HG03571 (cell line): ENCODE results near the gene RTEL1.
A peak's percentile ranks its signal among the peaks of the same experiment; 100 is the strongest.
"Not testable (repeated sequence)": the region's sequence is repeated elsewhere in the genome, so short reads cannot be mapped to it uniquely, and the experiment has no call there.

ENCODE experiments used
- ATAC-seq: cut with Tn5 transposase; IDR thresholded peaks from one replicate; pipeline ENCODE4 v1.9.1; 2021; ENCODE audit not compliant: unreplicated experiment

The RTEL1 gene

GRCh38 chr20:63652192-63652980 is 5.7 kb upstream of the RTEL1 start:
- no peak for ATAC-seq

DNA sequence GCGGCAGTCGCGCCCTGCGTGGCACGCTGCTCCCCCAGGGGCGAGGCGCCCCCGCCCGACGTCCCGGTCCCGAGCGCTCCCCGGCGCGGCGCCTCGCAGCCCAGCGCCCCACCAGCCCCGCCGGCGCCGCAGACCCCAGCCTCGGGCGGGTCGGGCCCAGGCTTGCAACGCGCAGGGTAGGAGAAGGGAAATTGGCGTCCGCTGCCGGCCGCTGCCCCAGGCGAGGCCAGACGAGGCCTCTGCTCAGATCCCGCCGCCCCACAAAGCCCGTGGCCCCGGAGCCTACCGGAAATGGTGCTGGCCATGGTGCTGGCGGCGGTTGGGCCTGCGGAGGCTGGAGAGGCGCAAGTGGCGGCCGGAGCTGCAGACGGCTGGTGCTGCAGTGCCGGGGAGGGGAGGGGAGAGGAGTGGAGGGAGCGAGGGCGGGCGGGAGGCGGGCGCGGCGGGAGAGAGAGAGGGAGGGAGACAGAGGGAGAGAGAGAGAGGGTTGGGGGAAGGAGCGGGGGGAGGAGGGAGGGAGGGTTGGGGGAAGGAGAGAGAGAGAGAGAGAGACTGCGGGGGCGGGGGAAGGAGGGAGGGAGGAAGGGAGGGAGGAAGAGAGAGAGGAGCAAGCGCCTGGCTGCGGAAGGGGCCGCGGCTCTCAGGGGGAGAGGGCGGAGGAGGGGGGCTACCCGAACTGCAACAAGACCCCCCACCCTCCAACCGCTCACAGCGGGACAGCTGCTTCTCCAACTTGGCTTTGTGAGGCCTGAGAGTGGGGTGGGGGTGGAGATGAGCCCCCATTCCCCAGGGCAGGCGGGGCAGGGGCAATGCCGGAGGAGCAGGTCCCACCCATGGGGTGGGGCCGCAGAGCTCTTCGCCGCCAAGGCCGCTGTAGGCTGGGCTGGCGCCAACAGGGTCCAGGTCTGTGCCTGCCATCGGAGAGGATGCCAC is 4.8 kb upstream of the RTEL1 start, which contains the start of gene STMN3:
TSS of gene STMN3 (minus strand) at position 384 of the 933 bp plus-strand sequence. CDS start at position 305, 79 bp downstream.
- ATAC-seq, result no peak

DNA sequence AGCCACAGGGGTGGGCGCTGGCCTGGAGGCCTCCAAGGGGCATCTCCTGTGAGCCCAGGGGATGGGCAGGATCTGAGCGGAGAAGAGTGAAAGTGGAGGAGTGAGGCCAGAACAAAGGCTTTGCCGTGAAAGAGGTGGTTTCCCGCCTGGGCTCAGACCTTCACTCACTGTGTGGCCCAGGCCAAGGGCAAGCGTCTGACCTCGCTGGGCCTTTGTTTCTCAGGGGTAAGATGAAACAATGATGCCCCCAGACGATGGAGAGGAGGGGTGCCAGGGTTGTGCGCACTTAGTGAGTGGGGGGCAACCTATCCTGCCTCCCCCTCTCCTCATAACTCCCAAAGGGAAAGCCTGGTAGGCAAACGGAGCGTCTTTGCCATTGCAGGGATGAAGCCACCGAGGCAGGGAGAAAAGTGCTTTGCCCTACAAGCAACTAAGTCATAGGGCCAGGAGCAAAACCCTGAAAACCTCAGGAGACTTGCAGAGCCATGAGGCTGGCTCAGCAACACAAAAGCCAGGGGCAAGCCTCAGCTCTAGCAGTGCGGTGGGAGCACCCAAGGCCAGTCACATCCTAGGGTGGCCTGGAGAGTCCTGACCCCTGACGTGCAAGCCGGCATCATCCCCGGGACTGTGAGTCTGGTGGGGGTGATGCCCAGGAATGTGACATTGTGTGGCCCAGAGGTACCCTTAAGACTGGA is 4.0 kb upstream of the RTEL1 start:
- no peak for ATAC-seq

DNA sequence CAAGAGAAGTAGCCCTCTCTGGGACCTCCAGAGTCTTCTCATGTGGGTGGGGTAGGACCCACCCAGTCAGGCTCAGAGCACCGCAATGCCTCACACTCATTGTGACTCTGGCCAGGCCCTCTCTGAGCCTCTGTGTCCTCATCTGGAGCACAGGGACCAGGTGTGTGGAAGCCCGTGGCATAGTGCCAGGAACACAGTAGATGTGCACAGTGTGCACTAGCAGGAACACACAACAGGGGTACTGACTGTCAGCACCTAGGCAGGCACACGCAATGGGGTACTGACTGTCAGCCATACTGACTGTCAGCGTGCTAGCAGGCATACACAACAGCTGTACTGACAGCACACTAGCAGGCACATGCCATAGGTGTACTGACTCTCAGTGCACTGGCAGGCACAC is 2.9 kb upstream of the RTEL1 start:
- no peak for ATAC-seq

- ATAC-seq, result no peak
Measured at GRCh38 chr20:63656451-63656850, 1.7 kb upstream of the RTEL1 start.

DNA sequence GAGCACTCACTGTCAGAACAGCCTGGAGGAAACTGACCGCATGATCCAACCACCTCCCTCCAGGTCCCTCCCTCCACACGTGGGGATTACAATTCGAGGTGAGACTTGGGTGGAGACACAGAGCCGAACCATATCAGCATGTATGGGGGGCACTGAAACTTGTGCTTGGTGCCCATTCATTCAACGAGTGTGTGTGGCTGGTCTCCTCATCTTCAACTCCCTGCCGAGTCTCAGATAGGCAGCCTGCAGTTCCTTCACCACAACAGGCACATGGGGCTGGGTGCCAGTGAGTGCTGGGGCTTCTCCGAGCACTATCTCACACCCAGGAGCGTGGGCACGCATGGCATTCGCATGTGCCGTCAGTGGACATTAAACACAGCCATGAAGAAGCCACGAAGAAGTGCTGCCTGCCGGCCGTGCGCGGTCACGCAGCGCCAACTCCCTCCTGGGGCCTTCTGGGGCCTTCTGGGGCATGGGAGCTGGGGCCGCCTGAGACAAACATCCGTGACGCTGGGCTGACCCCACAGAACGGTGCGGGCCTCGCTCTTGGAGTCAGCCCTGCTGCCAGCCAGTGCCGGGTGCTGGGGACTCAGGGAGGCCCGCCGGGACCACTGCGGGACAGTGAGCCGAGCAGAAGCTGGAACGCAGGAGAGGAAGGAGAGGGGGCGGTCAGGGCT is 714 bp upstream of the RTEL1 start:
- no peak for ATAC-seq

DNA sequence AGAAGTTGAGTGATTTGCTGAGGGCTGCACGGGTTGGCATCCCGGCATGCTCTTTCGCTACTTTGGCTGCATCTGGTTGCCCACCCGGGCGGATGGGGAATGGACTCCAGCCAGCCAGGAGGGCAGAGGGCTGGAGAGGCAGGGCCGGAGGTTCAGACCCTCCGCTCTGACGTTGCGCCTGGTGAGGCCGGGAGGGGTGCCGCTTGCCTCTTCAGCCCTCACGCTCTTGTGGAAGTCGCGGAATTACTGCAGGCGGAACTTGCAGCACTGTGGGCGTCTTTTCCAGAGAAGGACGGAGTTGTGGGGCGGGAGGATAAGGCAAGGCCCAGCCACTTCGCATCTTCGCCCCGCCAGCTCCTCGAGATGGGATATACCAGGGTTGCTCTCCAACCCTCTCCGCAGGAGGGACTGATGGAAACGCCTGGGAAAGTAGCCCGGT is 656 bp downstream of the RTEL1 start:
- ATAC-seq, result peak; percentile 10

- ATAC-seq, result no peak
Measured at GRCh38 chr20:63659370-63659769, 1.3 kb downstream of the RTEL1 start.

GRCh38 chr20:63660174-63660573 is 2.1 kb downstream of the RTEL1 start:
- ATAC-seq, result not testable (repeated sequence)

DNA sequence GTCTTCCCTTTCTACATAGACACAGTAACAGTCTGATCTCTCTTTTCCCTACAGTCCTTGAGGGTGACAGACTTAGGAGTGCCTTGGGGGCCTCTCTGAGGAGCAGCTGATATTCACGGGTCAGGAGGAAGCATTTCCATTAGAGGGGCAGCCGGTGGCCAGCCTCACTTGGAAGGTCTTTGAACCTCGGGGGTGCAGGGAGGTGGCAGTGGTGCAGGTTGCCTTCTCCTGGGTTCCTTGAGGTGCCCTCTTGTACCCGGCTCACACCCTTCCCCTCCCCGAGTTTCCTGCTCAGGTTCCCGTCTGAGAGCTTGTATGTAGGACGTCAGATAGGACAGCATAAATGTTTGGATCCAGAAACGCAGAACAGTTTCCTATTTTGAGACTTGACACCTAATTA is 2.5 kb downstream of the RTEL1 start:
- no peak for ATAC-seq

- ATAC-seq, result no peak
Measured at GRCh38 chr20:63661108-63661507, 3.0 kb downstream of the RTEL1 start.

- ATAC-seq, result no peak
Measured at GRCh38 chr20:63661959-63662812, 4.1 kb downstream of the RTEL1 start.

DNA sequence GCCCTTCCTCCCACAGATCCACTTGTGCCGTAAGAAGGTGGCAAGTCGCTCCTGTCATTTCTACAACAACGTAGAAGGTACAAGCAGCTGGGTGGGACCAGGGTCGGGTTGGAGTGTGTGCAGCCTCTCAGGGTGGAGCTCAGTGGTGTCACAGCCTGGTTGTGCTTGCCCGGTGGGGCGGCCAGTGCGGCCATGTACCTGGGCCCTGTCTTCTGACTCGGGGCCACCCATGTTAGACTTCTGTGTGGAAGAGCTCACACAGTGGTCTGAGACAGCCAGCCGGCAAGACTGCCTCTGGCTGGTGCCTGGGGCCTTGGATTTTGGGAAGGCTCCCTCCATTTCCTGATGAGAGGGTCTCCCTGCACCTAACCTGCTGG is 4.7 kb downstream of the RTEL1 start:
- no peak for ATAC-seq

DNA sequence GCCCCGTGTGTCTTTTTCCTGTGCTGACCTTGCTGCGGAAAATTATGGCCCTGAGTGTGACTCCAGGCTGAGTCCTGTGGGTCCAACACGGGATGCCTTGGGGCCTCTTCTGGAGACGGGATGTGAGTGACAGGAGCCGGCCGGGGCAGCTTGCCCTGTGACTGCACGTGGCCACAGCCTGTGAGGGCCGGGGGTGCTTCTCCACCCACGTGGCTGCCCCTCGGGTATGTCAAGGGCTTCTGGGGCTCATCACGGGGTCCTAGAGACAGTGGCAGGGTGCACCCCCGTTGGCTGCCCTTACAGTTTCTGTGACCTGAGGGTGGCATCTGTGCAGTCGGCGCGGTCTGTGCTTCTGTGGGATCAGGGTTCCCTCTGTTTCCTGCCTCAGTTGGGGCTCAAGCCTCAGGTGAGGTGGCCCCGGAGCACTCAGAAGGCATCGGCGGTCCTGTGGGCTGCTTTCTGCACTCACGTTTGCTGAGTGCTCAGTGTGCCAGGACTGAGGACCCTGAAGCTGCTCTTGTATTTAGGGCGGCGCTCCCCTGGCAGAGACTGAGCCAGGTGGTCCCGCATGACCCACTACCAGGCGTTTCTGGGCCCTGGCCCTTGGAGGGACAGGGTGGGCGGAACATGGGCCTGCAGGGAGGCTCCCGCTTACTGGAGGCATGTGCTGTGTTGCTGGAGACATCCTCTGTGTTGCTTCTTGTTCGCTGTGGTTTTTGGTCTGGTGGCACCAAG is 5.4 kb downstream of the RTEL1 start:
- ATAC-seq, result no peak

DNA sequence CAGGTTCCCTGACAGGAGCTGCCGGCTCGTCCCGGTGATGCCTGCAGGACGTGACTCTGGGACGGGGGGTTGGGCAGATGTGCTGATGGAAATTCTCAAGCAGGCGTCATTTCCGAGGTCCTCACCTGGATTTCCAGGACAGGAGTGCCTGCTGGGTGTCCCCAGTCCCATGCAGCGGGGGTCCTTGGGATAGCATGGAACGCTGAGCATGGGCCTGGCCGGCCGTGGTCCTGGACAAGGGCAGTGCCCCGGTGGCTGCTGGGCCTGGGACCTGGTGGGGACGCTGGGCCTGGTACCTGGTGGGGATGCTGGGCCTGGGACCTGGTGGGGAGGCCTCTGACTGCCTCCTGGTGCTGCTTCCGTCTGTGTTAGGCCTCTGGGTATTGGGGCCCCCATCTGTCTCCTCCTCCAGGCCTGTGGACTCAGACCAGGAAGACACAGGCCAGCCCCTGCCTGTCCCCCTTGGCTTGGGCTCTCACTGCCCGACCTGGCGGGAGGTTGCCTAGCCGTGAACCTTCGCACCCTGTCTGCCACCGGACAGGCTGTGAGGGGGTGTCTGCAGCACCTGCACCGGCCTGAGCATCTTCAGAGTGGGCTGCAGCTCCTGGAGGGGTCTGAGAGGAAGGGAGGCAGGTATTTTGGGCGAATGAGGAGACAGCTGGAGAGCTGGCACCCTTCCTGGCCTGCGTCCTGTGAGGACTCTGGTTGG is 6.2 kb downstream of the RTEL1 start:
- ATAC-seq, result no peak

DNA sequence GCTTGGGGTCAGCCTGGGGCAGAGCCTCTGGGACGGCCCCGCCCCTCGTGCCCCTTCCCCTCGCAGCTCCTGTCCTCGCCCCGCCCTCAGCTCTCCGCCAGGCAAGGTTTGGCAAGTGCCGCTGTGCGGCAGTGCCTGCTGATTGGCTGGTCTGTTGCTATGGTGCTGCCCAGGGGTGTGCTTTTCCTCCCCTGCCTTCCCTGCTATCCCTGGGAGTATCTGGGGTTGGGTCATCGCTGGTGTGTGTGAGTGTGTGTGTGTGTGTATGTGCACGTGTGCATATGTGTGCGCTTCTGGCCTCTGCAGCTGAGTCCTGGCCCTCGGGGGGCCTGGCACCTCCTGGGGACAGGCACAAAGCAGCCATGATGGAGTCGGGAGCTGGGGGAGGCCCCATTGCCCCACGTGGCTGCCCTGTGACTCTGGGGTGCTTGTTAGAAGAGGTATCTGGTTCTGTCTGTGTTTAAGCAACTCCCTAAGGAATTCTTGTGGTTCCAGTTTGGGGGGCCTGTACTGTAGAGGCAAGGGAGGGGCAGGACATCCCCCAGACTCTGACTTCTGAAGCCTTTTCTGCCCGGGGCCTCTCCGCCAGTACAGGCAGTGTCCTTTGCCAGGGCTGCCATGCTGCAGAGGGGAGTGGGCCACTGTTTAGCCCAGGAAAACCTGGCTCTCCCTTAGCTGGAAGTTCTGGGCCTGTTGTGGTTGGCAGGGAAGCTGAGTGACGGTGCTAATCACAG is 6.9 kb downstream of the RTEL1 start:
- no peak for ATAC-seq

GRCh38 chr20:63665708-63666107 is 7.6 kb downstream of the RTEL1 start:
- ATAC-seq, result no peak

- ATAC-seq, result no peak
Measured at GRCh38 chr20:63667858-63668257, 9.7 kb downstream of the RTEL1 start.
